Activated CD8-positive, alpha-beta T cell treated with anti-CD3 and anti-CD28 coated beads for 36 hours (primary cell): ENCODE results near the gene SSR3. TPM values are rescaled to one million over a fixed set of nuclear protein-coding genes. Genes with fewer than 3 reads are reported as not detected.

Experiments used
- ATAC-seq: fragments of 200-7000 bp; cut with Tn5 transposase; one replicate; pipeline ENCODE4 v1.10.0; 2021; ENCODE audit warnings: mild to moderate bottlenecking, moderate library complexity
- CTCF ChIA-PET: fragments of 350-600 bp; sonication (Branson Sonifier 250); formaldehyde crosslinking; loops from one replicate; lab custom pipeline; 2021; ENCODE audit warnings: antibody characterized with exemption; lab: Charles Lee
- POLR2A ChIA-PET: fragments of 350-600 bp; sonication (Branson Sonifier 250); formaldehyde crosslinking; loops from one replicate; lab custom pipeline; 2021; ENCODE audit warnings: antibody characterized with exemption; lab: Charles Lee
- DNase-seq: peaks from one replicate; pipeline ENCODE4 v3.0.0-alpha.2; 2020
- H3K27ac Mint-ChIP-seq: one replicate; pipeline ENCODE4 v1.8.0; 2021; ENCODE audit warnings: mild to moderate bottlenecking, mixed read lengths
- H3K27me3 Mint-ChIP-seq: one replicate; pipeline ENCODE4 v1.8.0; 2021; ENCODE audit warnings: mixed read lengths
- H3K36me3 Mint-ChIP-seq: one replicate; pipeline ENCODE4 v1.8.0; 2021; ENCODE audit warnings: low read depth, mixed read lengths
- H3K4me1 Mint-ChIP-seq: one replicate; pipeline ENCODE4 v1.8.0; 2021; ENCODE audit warnings: low read depth, mixed read lengths
- H3K4me3 Mint-ChIP-seq: one replicate; pipeline ENCODE4 v1.8.0; 2021; ENCODE audit warnings: mild to moderate bottlenecking, moderate library complexity, mixed read lengths
- H3K9me3 Mint-ChIP-seq: one replicate; pipeline ENCODE4 v1.8.0; 2021; ENCODE audit warnings: mixed read lengths
- intact Hi-C: fragments of 100-400 bp; cut with micrococcal nuclease; formaldehyde crosslinking; loops from one replicate; pipeline ENCODE4 v1.10.0; 2022
- total RNA-seq, 2 experiments: library from RNA; stranded (reverse); gene quantifications; one replicate each; pipeline ENCODE4 v1.2.3, GENCODE V29; 2021
- TF ChIP-seq, protein P1 (sequence below): fragments of 200-600 bp; IDR thresholded peaks from one replicate; pipeline ENCODE4 v1.8.0; 2022; ENCODE audit warnings: antibody characterized with exemption, mild to moderate bottlenecking

Gene SSR3
- total RNA-seq, 2 experiments from 2014 or later: 175 TPM

DNA sequence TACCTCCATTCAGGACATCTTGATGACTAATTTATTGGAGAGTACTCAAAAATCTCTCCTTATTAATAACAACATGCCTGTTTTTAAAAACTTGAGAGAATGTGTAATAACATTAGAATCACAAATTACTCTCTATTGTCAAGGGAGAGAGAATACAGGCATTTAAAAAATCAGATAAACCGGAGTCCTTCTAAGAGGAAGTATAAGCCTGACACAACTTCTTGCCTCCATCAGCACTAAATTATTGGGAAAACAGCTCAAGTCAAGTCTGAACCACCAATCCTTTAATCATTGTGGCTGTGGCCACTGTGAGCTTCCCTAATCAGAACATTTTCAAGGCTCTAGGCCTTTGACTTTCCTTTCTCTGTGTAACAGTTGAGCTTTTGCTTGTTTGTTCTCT is 38.0 kb downstream of the SSR3 start:
- H3K27me3 Mint-ChIP-seq: peaks cover 10% of the 10 kb centered on the region
- no peaks in the 10 kb centered on the region for H3K9me3 Mint-ChIP-seq
- no peak overlapping the region for H3K27ac Mint-ChIP-seq
- ATAC-seq (no peak), DNase-seq (no peak)
- ChIA-PET CTCF (interaction anchor here (0.7 to 2.0 kb wide), 9 partner anchors 7 to 621 kb away, joined by 3 to 5 read pairs (median 4); partner anchors contain the start of gene SSR3), POLR2A (no interaction called here)
- no peaks in the 10 kb centered on the region for H3K36me3 Mint-ChIP-seq
- H3K4me3 Mint-ChIP-seq: no peak overlapping the region
- TF ChIP-seq, protein P1, sequence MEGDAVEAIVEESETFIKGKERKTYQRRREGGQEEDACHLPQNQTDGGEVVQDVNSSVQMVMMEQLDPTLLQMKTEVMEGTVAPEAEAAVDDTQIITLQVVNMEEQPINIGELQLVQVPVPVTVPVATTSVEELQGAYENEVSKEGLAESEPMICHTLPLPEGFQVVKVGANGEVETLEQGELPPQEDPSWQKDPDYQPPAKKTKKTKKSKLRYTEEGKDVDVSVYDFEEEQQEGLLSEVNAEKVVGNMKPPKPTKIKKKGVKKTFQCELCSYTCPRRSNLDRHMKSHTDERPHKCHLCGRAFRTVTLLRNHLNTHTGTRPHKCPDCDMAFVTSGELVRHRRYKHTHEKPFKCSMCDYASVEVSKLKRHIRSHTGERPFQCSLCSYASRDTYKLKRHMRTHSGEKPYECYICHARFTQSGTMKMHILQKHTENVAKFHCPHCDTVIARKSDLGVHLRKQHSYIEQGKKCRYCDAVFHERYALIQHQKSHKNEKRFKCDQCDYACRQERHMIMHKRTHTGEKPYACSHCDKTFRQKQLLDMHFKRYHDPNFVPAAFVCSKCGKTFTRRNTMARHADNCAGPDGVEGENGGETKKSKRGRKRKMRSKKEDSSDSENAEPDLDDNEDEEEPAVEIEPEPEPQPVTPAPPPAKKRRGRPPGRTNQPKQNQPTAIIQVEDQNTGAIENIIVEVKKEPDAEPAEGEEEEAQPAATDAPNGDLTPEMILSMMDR: no peak
- intact Hi-C loops: no loop called here
- peaks cover 6% of the 10 kb centered on the region for H3K4me1 Mint-ChIP-seq

DNA sequence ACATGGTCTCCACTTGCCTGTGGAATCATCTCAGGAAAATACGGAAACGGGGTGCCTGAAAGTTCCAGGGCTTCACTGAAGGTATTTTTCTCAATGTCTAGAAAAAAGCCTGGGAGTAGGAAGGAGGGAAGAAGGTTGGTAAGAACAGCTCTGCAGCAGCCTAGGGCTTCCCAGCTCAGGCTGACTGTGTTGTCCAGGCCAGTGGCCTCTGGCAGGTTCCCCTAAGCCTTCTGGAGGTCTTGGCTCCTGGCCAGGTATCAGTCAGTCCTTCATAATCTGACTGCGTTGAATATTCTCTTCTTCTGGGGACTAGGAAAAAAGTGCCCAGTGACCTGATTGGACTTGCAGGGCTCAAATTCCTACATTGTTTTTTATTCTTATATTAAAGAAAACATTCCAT is 38.6 kb downstream of the SSR3 start:
- Mint-ChIP-seq H3K4me1 (peaks cover 6% of the 10 kb centered on the region), H3K36me3 (no peaks in the 10 kb centered on the region), H3K27me3 (peaks cover 8% of the 10 kb centered on the region), H3K9me3 (no peaks in the 10 kb centered on the region), H3K27ac (no peak overlapping the region), H3K4me3 (no peak overlapping the region)
- intact Hi-C loops: no loop called here
- TF ChIP-seq, protein P1: no peak
- DNase-seq (no peak), ATAC-seq (no peak)
- ChIA-PET POLR2A (no interaction called here), CTCF (interaction anchor here (0.8 to 1.8 kb wide), 2 partner anchors 42 to 360 kb away, joined by 3 to 4 read pairs; no protein-coding TSS in a partner anchor)

DNA sequence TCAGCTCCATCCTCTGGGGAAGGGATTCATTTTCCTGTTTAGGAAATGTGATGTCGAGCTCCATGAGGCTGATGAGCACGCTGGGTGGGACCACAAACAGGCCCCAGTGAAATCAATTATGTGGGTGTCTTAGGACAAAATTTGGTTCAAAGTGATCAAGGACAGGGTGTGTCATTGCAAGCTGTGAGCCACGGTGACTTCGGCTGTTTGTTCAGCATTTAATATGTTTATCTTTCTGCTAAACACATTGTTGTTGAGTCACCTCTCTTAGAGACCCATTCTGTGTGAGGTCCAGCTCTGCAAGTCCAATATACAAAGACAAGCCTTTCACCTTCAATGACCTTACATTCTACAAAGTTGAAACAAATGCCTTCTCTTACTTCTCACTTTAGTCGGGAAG is 41.3 kb downstream of the SSR3 start:
- H3K4me1 Mint-ChIP-seq: no peaks in the 10 kb centered on the region
- H3K9me3 Mint-ChIP-seq: no peaks in the 10 kb centered on the region
- H3K36me3 Mint-ChIP-seq: no peaks in the 10 kb centered on the region
- H3K27me3 Mint-ChIP-seq: peaks cover 7% of the 10 kb centered on the region
- intact Hi-C loops: no loop called here
- ChIA-PET CTCF (interaction anchor here (1.0 to 9.3 kb wide), 2 partner anchors 54 to 362 kb away, joined by 3 to 99 read pairs; no protein-coding TSS in a partner anchor), POLR2A (no interaction called here)
- no peak overlapping the region for H3K27ac Mint-ChIP-seq
- no peak overlapping the region for H3K4me3 Mint-ChIP-seq
- TF ChIP-seq, protein P1: no peak
- ATAC-seq (no peak), DNase-seq (no peak)

DNA sequence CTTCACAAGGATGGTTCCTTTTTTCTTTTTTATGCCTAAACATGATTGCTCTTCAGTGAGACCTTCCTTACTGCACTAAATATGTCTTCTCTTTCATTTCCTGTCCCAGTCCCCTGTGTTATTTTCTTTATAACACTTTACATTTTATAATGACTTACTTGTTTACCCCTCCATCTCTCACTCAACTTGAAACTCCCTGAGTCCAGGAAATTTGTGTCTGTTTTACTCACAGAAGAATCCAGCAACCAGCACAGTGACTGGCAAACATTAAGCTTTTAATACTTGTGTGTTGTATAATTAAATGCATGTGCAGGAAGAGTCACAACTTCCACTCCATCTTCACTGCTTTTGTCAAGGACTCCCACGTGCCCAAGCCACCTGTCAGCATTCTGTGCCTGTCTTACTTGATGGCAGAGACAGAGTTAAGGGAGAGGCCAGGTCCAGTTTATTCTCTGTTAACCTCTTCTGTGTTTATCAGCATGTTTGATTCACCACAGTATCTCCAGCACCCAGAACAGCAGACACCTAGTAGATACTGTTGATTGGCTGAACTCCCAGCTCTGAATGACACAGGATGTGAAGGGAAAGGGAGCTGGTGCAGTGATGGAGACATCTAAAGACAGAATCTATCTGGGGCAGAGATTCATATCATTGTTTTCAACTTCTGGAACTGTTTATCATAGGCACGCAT is 42.8 kb downstream of the SSR3 start:
- POLR2A ChIA-PET: no interaction called here
- ATAC-seq: no peak
- H3K4me3 Mint-ChIP-seq: no peak overlapping the region
- no peak for DNase-seq
- intact Hi-C loops: no loop called here
- TF ChIP-seq, protein P1: no peak
- CTCF ChIA-PET: interaction anchor here (1.0 to 9.3 kb wide), 4 partner anchors 12 to 361 kb away, joined by 3 to 99 read pairs (median 27); no protein-coding TSS in a partner anchor
- no peaks in the 10 kb centered on the region for H3K9me3 Mint-ChIP-seq
- peaks cover 6% of the 10 kb centered on the region for H3K27me3 Mint-ChIP-seq
- no peaks in the 10 kb centered on the region for H3K36me3 Mint-ChIP-seq
- no peak overlapping the region for H3K27ac Mint-ChIP-seq
- H3K4me1 Mint-ChIP-seq: peaks cover 1% of the 10 kb centered on the region
